SIG-M5 (cell line): ENCODE results near the gene EZH1.

Experiments
- DNase-seq: peaks from one replicate; lab custom pipeline; 2025; lab: John Stamatoyannopoulos, UW

The EZH1 gene

GRCh38 chr17:42744806-42745617, at the start of gene EZH1:
Gene EZH1 (minus strand): TSS chr17:42745040. CDS start chr17:42728941, 16,099 bp downstream.
- DNase-seq: peak; percentile 60

- DNase-seq: no peak
These were observed 47.7 kb upstream of the EZH1 start for GRCh38 chr17:42792545-42792944.

- DNase-seq: no peak
These were observed 47.1 kb upstream of the EZH1 start for GRCh38 chr17:42791948-42792347.

- DNase-seq: no peak
These were observed 42.4 kb upstream of the EZH1 start for GRCh38 chr17:42787266-42787665.

- DNase-seq: no peak
These were observed 40.2 kb upstream of the EZH1 start for GRCh38 chr17:42784811-42785592.

- DNase-seq: no peak
These were observed 39.6 kb upstream of the EZH1 start for GRCh38 chr17:42784409-42784808.

- DNase-seq: no peak
These were observed 38.9 kb upstream of the EZH1 start for GRCh38 chr17:42783791-42784138.

GRCh38 chr17:42783062-42783790, 38.4 kb upstream of the EZH1 start:
- no peak for DNase-seq

- no peak for DNase-seq
These were observed 37.6 kb upstream of the EZH1 start for GRCh38 chr17:42782166-42783061.

- DNase-seq: no peak
These were observed 36.9 kb upstream of the EZH1 start for GRCh38 chr17:42781639-42782165.

- DNase-seq: no peak
These were observed 36.2 kb upstream of the EZH1 start for GRCh38 chr17:42780851-42781638.

GRCh38 chr17:42779936-42780850, 35.4 kb upstream of the EZH1 start, which contains the start of gene WNK4:
Gene WNK4 (plus strand): TSS chr17:42780610. CDS start chr17:42780699, 89 bp downstream.
- no peak for DNase-seq

GRCh38 chr17:42779304-42779935, 34.6 kb upstream of the EZH1 start:
- no peak for DNase-seq

- no peak for DNase-seq
These were observed 33.7 kb upstream of the EZH1 start for GRCh38 chr17:42778570-42778969.

- peak; percentile 67 for DNase-seq
These were observed 30.8 kb upstream of the EZH1 start for GRCh38 chr17:42775534-42776098.

GRCh38 chr17:42774066-42774745, 29.4 kb upstream of the EZH1 start:
- DNase-seq: no peak

- DNase-seq: peak; percentile 16
These were observed 28.6 kb upstream of the EZH1 start, which contains the start of gene VPS25 for GRCh38 chr17:42773290-42774035. Gene VPS25 (plus strand): TSS chr17:42773449. CDS start chr17:42773476, 27 bp downstream.
